Measurements from ENCODE around the gene TBC1D14. TPM values are rescaled to one million over a fixed set of nuclear protein-coding genes. Genes with fewer than 3 reads are reported as not detected.

The TBC1D14 gene
- polyA plus RNA-seq, 3 donors: 36.3 to 44.7 (median 39.3) TPM

DNA sequence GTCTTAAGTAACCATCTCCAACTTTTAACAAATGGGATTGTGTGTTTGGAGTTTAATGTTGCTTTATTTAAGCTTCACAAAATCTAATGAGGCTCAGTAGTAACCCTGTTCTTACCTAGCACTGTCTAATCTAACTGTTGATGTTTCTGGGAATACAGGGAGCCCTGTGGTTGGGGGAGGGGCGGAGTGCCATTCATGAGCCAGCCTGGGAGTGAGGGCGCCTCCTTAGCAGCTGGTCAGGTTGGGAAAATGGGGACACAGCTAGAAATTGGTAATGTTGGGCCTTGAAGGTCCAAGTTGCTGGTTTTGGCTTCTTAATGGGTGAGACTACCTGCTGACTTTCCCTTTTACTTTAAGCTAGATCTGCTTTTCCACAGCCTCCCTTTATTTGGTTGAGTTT is 110.7 kb downstream of the TBC1D14 start:
- no peaks in the 10 kb centered on the region for H3K4me1 Mint-ChIP-seq
- 100% methylated on average over 1 of the region's 2 CpGs for WGBS (ENCODE audit: insufficient coverage)
- H3K4me3 Mint-ChIP-seq: no peak overlapping the region
- peaks cover 0 to 1% (median 0%) of the 10 kb centered on the region in 3 donors for H3K27me3 Mint-ChIP-seq (ENCODE audit: low read depth in 3 of 3)
- intact Hi-C loops (cut with micrococcal nuclease): no loop called here
- no peaks in the 10 kb centered on the region for H3K27me3 ChIP-seq (ENCODE audit: control insufficient read depth in 2 of 2, insufficient read depth in 2 of 2, low read length in 2 of 2)
- H4K20me1 ChIP-seq (ENCODE audit: insufficient read depth, low read length): peaks cover 89% of the 10 kb centered on the region
- H3K36me3 Mint-ChIP-seq: peaks cover 74 to 93% of the 10 kb centered on the region in 2 donors
- no peak overlapping the region for H3K9ac ChIP-seq (ENCODE audit: insufficient read depth, low read length, poor library complexity, severe bottlenecking)
- no peaks in the 10 kb centered on the region for H3K79me2 ChIP-seq (ENCODE audit: insufficient read depth, low read length)
- DNase-seq: no peak
- TF ChIP-seq, protein P1, sequence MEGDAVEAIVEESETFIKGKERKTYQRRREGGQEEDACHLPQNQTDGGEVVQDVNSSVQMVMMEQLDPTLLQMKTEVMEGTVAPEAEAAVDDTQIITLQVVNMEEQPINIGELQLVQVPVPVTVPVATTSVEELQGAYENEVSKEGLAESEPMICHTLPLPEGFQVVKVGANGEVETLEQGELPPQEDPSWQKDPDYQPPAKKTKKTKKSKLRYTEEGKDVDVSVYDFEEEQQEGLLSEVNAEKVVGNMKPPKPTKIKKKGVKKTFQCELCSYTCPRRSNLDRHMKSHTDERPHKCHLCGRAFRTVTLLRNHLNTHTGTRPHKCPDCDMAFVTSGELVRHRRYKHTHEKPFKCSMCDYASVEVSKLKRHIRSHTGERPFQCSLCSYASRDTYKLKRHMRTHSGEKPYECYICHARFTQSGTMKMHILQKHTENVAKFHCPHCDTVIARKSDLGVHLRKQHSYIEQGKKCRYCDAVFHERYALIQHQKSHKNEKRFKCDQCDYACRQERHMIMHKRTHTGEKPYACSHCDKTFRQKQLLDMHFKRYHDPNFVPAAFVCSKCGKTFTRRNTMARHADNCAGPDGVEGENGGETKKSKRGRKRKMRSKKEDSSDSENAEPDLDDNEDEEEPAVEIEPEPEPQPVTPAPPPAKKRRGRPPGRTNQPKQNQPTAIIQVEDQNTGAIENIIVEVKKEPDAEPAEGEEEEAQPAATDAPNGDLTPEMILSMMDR (IDR thresholded peaks at IDR 0.05): no peak
- no peaks in the 10 kb centered on the region for H3K9me3 ChIP-seq (replicated peaks in 1 of 2; ENCODE audit: control insufficient read depth in 1 of 2, insufficient read depth in 1 of 2, low read length in 2 of 2)
- H3K4me2 ChIP-seq (replicated peaks; ENCODE audit: extremely low read depth, low read length, poor library complexity, severe bottlenecking): no peak overlapping the region
- H3K9me3 Mint-ChIP-seq: no peaks in the 10 kb centered on the region
- no peak overlapping the region for H2AFZ ChIP-seq (ENCODE audit: insufficient read depth, low read depth, low read length, poor library complexity, severe bottlenecking)
- peak overlapping the region in 5 of 7 donors; percentile 3 to 78 (median 42) for H3K27ac Mint-ChIP-seq
- H3K27ac ChIP-seq (ENCODE audit: low read depth in 1 of 2, low read length in 2 of 2): peak overlapping the region in 1 of 2 donors; percentile 12
- H3K4me1 ChIP-seq (ENCODE audit: control insufficient read depth in 1 of 2, insufficient read depth in 2 of 2, low read length in 2 of 2): no peaks in the 10 kb centered on the region
- peaks cover 82 to 96% of the 10 kb centered on the region in 2 donors for H3K36me3 ChIP-seq (replicated peaks in 1 of 2; ENCODE audit: control insufficient read depth in 1 of 2, insufficient read depth in 2 of 2, low read length in 2 of 2)
- no peak overlapping the region for H3K4me3 ChIP-seq (replicated peaks in 1 of 3; ENCODE audit: low read depth in 2 of 3, low read length in 3 of 3)

DNA sequence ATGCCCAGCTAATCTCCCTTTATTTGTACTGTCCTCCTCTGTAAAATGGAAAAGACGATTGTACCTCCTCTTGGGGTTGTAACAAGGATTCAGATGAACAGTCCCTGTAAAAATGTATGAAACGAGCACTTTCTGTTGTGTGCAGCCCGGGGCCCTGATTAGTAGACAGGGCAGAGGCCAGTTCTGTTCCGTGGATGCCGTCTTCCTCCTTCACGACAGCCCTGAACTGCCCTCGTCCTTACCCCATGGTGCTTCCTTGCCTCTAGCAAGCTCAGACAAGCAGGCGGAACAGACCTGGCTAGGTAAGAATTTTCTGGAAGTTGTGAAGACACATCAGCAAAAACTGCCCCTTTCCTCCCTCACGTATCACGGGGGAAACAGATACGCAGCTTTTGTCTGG is 111.2 kb downstream of the TBC1D14 start:
- Histone ChIP-seq H3K9ac (ENCODE audit: insufficient read depth, low read length, poor library complexity, severe bottlenecking) (no peak overlapping the region), H3K4me2 (replicated peaks; ENCODE audit: extremely low read depth, low read length, poor library complexity, severe bottlenecking) (no peak overlapping the region), H3K27ac (ENCODE audit: low read depth in 1 of 2, low read length in 2 of 2) (no peak overlapping the region), H3K27me3 (ENCODE audit: control insufficient read depth in 2 of 2, insufficient read depth in 2 of 2, low read length in 2 of 2) (no peaks in the 10 kb centered on the region), H2AFZ (ENCODE audit: insufficient read depth, low read depth, low read length, poor library complexity, severe bottlenecking) (no peak overlapping the region), H4K20me1 (ENCODE audit: insufficient read depth, low read length) (peaks cover 89% of the 10 kb centered on the region), H3K4me1 (ENCODE audit: control insufficient read depth in 1 of 2, insufficient read depth in 2 of 2, low read length in 2 of 2) (no peaks in the 10 kb centered on the region), H3K79me2 (ENCODE audit: insufficient read depth, low read length) (no peaks in the 10 kb centered on the region), H3K36me3 (replicated peaks in 1 of 2; ENCODE audit: control insufficient read depth in 1 of 2, insufficient read depth in 2 of 2, low read length in 2 of 2) (peaks cover 81 to 96% of the 10 kb centered on the region in 2 donors), H3K9me3 (replicated peaks in 1 of 2; ENCODE audit: control insufficient read depth in 1 of 2, insufficient read depth in 1 of 2, low read length in 2 of 2) (no peaks in the 10 kb centered on the region), H3K4me3 (replicated peaks in 1 of 3; ENCODE audit: low read depth in 2 of 3, low read length in 3 of 3) (no peak overlapping the region)
- intact Hi-C loops (cut with micrococcal nuclease): no loop called here
- TF ChIP-seq, protein P1 (IDR thresholded peaks at IDR 0.05): no peak
- no peaks in the 10 kb centered on the region for H3K9me3 Mint-ChIP-seq
- H3K4me3 Mint-ChIP-seq: no peak overlapping the region
- no peaks in the 10 kb centered on the region for H3K4me1 Mint-ChIP-seq
- no peak for DNase-seq
- H3K36me3 Mint-ChIP-seq: peaks cover 72 to 92% of the 10 kb centered on the region in 2 donors
- peaks cover 0 to 1% (median 0%) of the 10 kb centered on the region in 3 donors for H3K27me3 Mint-ChIP-seq (ENCODE audit: low read depth in 3 of 3)
- WGBS (ENCODE audit: insufficient coverage): over 99% methylated on average over 7 of the region's 11 CpGs
- H3K27ac Mint-ChIP-seq: peak overlapping the region in 2 of 7 donors; percentile 1 to 67

Measured in CD14-positive monocyte (primary cell).